ENCODE measurements around the gene ZNF195.
"Not testable (repeated sequence)": the region's sequence is repeated elsewhere in the genome, so short reads cannot be mapped to it uniquely, and the experiment has no call there.

DNA sequence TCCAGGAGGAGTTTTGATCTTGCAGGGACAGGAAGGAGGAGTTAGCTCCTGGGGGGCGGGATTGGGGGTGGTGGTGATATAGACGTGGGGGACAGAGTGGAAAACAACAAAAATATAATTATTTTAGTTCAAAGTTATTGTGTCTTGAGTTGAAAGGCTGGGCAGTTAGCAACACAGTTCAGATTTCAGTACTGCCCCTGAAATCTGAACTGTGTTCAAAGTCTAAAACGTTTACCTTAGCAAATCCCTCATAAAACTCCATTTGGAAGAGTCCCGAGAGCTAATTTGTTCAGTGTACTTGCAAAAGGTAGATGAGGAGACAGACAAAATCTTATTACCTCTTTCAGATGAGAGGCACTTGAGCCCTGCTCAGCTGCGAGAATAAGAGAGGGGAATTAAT, 45.0 kb upstream of the ZNF195 start:
- TF ChIP-seq, protein P1, sequence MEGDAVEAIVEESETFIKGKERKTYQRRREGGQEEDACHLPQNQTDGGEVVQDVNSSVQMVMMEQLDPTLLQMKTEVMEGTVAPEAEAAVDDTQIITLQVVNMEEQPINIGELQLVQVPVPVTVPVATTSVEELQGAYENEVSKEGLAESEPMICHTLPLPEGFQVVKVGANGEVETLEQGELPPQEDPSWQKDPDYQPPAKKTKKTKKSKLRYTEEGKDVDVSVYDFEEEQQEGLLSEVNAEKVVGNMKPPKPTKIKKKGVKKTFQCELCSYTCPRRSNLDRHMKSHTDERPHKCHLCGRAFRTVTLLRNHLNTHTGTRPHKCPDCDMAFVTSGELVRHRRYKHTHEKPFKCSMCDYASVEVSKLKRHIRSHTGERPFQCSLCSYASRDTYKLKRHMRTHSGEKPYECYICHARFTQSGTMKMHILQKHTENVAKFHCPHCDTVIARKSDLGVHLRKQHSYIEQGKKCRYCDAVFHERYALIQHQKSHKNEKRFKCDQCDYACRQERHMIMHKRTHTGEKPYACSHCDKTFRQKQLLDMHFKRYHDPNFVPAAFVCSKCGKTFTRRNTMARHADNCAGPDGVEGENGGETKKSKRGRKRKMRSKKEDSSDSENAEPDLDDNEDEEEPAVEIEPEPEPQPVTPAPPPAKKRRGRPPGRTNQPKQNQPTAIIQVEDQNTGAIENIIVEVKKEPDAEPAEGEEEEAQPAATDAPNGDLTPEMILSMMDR (IDR thresholded peaks at IDR 0.05), result not testable (repeated sequence)
- TF ChIP-seq POLR2A (IDR thresholded peaks at IDR 0.05), result not testable (repeated sequence)
